Measurements from ENCODE around the gene OPN5.

The OPN5 gene

DNA sequence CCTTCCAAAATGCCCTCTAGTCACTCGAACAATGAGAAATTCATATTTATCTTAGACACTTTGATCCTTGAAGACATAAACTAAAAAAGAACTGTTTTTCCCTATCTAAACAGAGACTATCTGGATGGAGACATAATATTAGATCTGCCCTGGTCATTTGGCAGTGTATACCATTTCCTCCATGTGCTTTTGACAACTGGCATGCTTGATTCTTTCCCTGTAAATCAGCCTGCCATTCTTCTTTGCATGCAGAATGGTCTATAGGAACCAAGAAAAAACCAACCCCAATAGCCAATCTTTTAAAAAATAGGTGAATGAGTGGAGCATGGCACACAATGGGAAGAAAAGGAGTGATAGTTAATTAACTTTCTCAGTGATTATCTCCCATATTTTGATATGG, 93.8 kb downstream of the OPN5 start:
- DNase-seq: no peak
